Skeletal muscle tissue (tissue), 4 donors: ENCODE results near the gene FCN3. TPM values are rescaled to one million over a fixed set of nuclear protein-coding genes. Genes with fewer than 3 reads are reported as not detected.

Experiments
- H3K27ac ChIP-seq: one replicate; pipeline ENCODE4 v1.7.0; 2013; ENCODE audit warnings: mild to moderate bottlenecking, low read depth, low read length, inconsistent platforms
- H3K27me3 ChIP-seq, 3 donors: one replicate each; pipeline ENCODE4 v1.7.0; 2013; ENCODE audit warnings: low read length in 3 of 3; ENCODE audit not compliant: control insufficient read depth in 3 of 3, insufficient read depth in 3 of 3
- H3K36me3 ChIP-seq, 3 donors: one replicate each; pipeline ENCODE4 v1.7.0; 2013; ENCODE audit warnings: low read length in 3 of 3; ENCODE audit not compliant: control insufficient read depth in 3 of 3, insufficient read depth in 3 of 3
- H3K4me1 ChIP-seq, 3 donors: one replicate each; pipeline ENCODE4 v1.7.0; 2013; ENCODE audit warnings: low read length in 3 of 3, mild to moderate bottlenecking in 3 of 3; ENCODE audit not compliant: control insufficient read depth in 3 of 3, insufficient read depth in 3 of 3
- H3K4me3 ChIP-seq, 3 donors: one replicate each; pipeline ENCODE4 v1.7.0; 2013; ENCODE audit warnings: low read length in 3 of 3
- H3K9ac ChIP-seq, 3 donors: one replicate each; pipeline ENCODE4 v1.7.0; 2013; ENCODE audit warnings: low read length in 3 of 3, mild to moderate bottlenecking in 3 of 3, moderate library complexity in 2 of 3, low read depth in 1 of 3
- H3K9me3 ChIP-seq, 3 donors: one replicate each; pipeline ENCODE4 v1.7.0; 2013; ENCODE audit warnings: low read length in 3 of 3; ENCODE audit not compliant: control insufficient read depth in 3 of 3
- total RNA-seq: library from RNA; depleted of rRNA; stranded (reverse); fragments of >200 nt; gene quantifications from one replicate; pipeline ENCODE4 v1.2.3, GENCODE V29; 2014
- donor health status: Osteomylitis.

Gene FCN3
- total RNA-seq, result not detected

- no peaks in the 10 kb centered on the region for H3K9me3 ChIP-seq
- H3K4me1 ChIP-seq, result peaks cover 0 to 9% (median 0%) of the 10 kb centered on the region in 3 donors
- H3K36me3 ChIP-seq, result no peaks in the 10 kb centered on the region
- no peak within 1 kb of the TSS for H3K27ac ChIP-seq
- no peaks in the 10 kb centered on the region for H3K27me3 ChIP-seq
- no peak within 1 kb of the TSS for H3K4me3 ChIP-seq
- H3K9ac ChIP-seq, result no peak within 1 kb of the TSS
These were observed at the start of gene FCN3 for GRCh38 chr1:27374362-27375086. Gene FCN3 (minus strand): TSS chr1:27374824. CDS start chr1:27374818, 6 bp downstream.

DNA sequence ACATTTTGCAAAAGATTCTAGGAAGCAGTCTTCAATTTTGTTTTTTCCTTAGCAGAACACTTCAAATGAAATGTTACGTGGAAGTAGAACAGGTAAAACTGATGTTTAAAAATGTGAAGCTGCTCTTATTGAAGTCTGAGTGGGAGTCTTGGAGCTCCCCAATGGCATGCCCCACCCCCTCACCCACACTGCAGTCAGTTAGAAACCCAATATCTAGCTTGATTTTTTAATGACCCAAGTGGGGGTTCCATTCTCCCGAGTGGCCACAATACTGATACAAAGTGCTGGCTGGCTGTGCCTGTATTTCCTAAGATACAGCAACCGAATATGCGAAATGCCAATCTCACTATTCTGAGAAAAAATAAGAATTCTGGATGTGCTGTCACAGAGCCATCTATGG lies 49.1 kb upstream of the FCN3 start:
- Histone ChIP-seq H3K4me3 (no peak overlapping the region), H3K9ac (no peak overlapping the region), H3K27ac (no peak overlapping the region), H3K27me3 (no peaks in the 10 kb centered on the region), H3K36me3 (peaks cover 0 to 5% (median 0%) of the 10 kb centered on the region in 3 donors), H3K4me1 (peaks cover 21 to 28% (median 24%) of the 10 kb centered on the region in 3 donors), H3K9me3 (no peaks in the 10 kb centered on the region)

DNA sequence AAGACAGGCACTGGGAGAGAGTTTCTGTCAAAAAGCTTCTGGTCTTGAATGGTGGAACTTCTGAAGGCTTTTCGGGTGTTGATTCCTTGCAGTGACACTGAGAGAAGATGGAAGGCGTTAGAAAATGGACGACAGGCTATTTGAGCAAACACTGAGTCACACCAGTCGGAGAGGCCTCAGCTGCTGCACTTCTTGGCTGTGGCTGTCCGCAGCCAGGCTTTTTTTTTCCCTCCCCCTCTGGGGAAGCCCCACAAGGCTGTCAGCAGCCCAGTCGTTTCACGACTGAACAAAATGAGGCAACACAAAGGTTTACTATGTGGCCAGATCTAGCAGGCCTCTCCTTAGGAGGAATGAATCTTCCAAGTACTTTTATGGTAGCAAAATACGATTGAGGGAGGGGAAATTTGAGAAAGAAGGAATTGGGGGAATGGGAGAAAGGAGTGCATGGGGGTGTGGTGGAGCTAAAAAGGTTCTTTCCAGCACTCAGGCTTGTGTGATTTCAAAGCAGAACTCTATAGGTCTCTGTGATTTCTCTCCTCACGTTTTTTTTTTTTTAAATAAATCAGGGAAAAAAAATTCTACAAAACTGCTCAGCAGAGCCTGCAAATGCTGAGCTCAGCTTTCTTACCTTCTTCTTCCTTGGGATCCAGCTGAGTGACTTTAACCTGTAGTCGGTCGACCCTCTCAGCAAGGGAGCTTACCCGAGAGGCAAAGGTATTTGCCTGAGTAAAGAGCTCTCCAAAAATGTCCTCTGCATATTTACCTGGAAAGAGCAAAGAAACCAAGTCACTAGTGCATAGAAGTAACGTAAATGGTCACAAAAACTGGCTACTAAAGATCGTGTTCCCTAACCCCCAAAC lies 43.9 kb upstream of the FCN3 start:
- Histone ChIP-seq H3K9ac (peak overlapping the region; percentile 5 to 55 (median 15)), H3K9me3 (no peaks in the 10 kb centered on the region), H3K36me3 (peaks cover 23 to 39% (median 34%) of the 10 kb centered on the region in 3 donors), H3K4me3 (no peak overlapping the region), H3K27me3 (no peaks in the 10 kb centered on the region), H3K4me1 (peaks cover 19 to 42% (median 25%) of the 10 kb centered on the region in 3 donors), H3K27ac (peak overlapping the region; percentile 77)

GRCh38 chr1:27417713-27418112 lies 43.1 kb upstream of the FCN3 start:
- H3K27ac ChIP-seq, result peak overlapping the region; percentile 77
- H3K27me3 ChIP-seq, result no peaks in the 10 kb centered on the region
- H3K4me3 ChIP-seq, result no peak overlapping the region
- no peak overlapping the region for H3K9ac ChIP-seq
- no peaks in the 10 kb centered on the region for H3K9me3 ChIP-seq
- H3K4me1 ChIP-seq, result peaks cover 25 to 49% (median 28%) of the 10 kb centered on the region in 3 donors
- peaks cover 30 to 47% (median 43%) of the 10 kb centered on the region in 3 donors for H3K36me3 ChIP-seq

- H3K4me3 ChIP-seq, result no peak overlapping the region
- no peaks in the 10 kb centered on the region for H3K27me3 ChIP-seq
- peaks cover 25 to 49% (median 28%) of the 10 kb centered on the region in 3 donors for H3K4me1 ChIP-seq
- peaks cover 38 to 58% (median 53%) of the 10 kb centered on the region in 3 donors for H3K36me3 ChIP-seq
- H3K27ac ChIP-seq, result peak overlapping the region; percentile 77
- H3K9ac ChIP-seq, result no peak overlapping the region
- H3K9me3 ChIP-seq, result no peaks in the 10 kb centered on the region
These were observed 41.9 kb upstream of the FCN3 start for GRCh38 chr1:27416387-27417111.

- peaks cover 25 to 45% (median 28%) of the 10 kb centered on the region in 3 donors for H3K4me1 ChIP-seq
These were observed 39.5 kb upstream of the FCN3 start for GRCh38 chr1:27414091-27414490.

GRCh38 chr1:27413004-27413403 lies 38.4 kb upstream of the FCN3 start:
- Histone ChIP-seq H3K4me1 (peaks cover 15 to 34% (median 17%) of the 10 kb centered on the region in 3 donors), H3K27ac (no peak overlapping the region), H3K4me3 (no peak overlapping the region), H3K27me3 (no peaks in the 10 kb centered on the region), H3K36me3 (peaks cover 55 to 87% (median 83%) of the 10 kb centered on the region in 3 donors), H3K9ac (no peak overlapping the region), H3K9me3 (no peaks in the 10 kb centered on the region)

More at GRCh38 chr1:27414091-27414490, 39.5 kb upstream of the FCN3 start:
- no peak overlapping the region for H3K27ac ChIP-seq
- peak overlapping the region in 1 of 3 donors; percentile 12 for H3K9ac ChIP-seq
- H3K9me3 ChIP-seq, result no peaks in the 10 kb centered on the region
- peaks cover 50 to 79% (median 75%) of the 10 kb centered on the region in 3 donors for H3K36me3 ChIP-seq
- H3K4me3 ChIP-seq, result no peak overlapping the region
- no peaks in the 10 kb centered on the region for H3K27me3 ChIP-seq

DNA sequence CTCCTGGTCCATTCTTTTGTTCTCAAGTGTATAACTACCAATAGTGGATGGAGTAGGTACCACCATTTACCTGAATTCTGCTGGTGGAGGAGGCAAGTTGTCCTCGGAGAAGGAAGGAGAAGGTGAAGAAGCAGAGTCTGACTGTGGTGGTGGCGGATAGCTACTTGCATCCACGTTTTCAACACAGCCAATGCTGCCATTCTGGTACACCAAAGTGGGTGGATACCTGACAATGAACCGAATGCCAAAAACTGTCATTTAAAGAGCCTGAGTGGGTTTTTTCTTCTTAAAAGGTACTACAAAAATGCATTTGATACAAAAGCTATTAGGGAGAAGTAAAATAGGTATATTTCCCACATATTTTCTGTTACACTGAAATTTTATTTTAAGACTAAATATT lies 37.9 kb upstream of the FCN3 start:
- Histone ChIP-seq H3K9me3 (no peaks in the 10 kb centered on the region), H3K9ac (no peak overlapping the region), H3K36me3 (peaks cover 58 to 89% (median 85%) of the 10 kb centered on the region in 3 donors), H3K27ac (no peak overlapping the region), H3K4me1 (peaks cover 10 to 31% (median 14%) of the 10 kb centered on the region in 3 donors), H3K4me3 (no peak overlapping the region), H3K27me3 (no peaks in the 10 kb centered on the region)

GRCh38 chr1:27410709-27411108 lies 36.1 kb upstream of the FCN3 start:
- peaks cover 11 to 33% (median 23%) of the 10 kb centered on the region in 3 donors for H3K4me1 ChIP-seq
- H3K4me3 ChIP-seq, result no peak overlapping the region
- H3K9ac ChIP-seq, result no peak overlapping the region
- no peaks in the 10 kb centered on the region for H3K9me3 ChIP-seq
- H3K27ac ChIP-seq, result no peak overlapping the region
- peaks cover 57 to 83% (median 81%) of the 10 kb centered on the region in 3 donors for H3K36me3 ChIP-seq
- H3K27me3 ChIP-seq, result no peaks in the 10 kb centered on the region
